HG02885 (cell line): ENCODE results near the gene CAPN1.

ENCODE experiments used
- ATAC-seq: cut with Tn5 transposase; IDR thresholded peaks from one replicate; pipeline ENCODE4 v1.9.1; 2021; ENCODE audit warnings: mild to moderate bottlenecking; ENCODE audit not compliant: unreplicated experiment, poor library complexity

Gene CAPN1

GRCh38 chr11:65187971-65188461, 6.3 kb downstream of the CAPN1 start:
- no peak for ATAC-seq

- ATAC-seq, result no peak
These were observed 6.8 kb downstream of the CAPN1 start for GRCh38 chr11:65188486-65188885.

- ATAC-seq, result no peak
These were observed 7.5 kb downstream of the CAPN1 start for GRCh38 chr11:65189191-65189590.

GRCh38 chr11:65194564-65194963, 12.8 kb downstream of the CAPN1 start:
- ATAC-seq, result no peak

- ATAC-seq, result no peak
These were observed 22.4 kb downstream of the CAPN1 start for GRCh38 chr11:65204143-65204542.

GRCh38 chr11:65204646-65205601, 23.2 kb downstream of the CAPN1 start:
- ATAC-seq, result no peak

GRCh38 chr11:65205602-65205967, 23.9 kb downstream of the CAPN1 start:
- ATAC-seq, result no peak

GRCh38 chr11:65206441-65206841, 24.7 kb downstream of the CAPN1 start:
- ATAC-seq, result no peak

GRCh38 chr11:65206901-65207300, 25.2 kb downstream of the CAPN1 start:
- ATAC-seq, result no peak

GRCh38 chr11:65207918-65208784, 26.4 kb downstream of the CAPN1 start:
- ATAC-seq, result no peak

GRCh38 chr11:65208785-65209710, 27.3 kb downstream of the CAPN1 start:
- no peak for ATAC-seq

GRCh38 chr11:65209711-65210360, 28.1 kb downstream of the CAPN1 start:
- ATAC-seq, result no peak

- ATAC-seq, result no peak
These were observed 28.6 kb downstream of the CAPN1 start for GRCh38 chr11:65210361-65210731.

GRCh38 chr11:65210748-65211147, 29.0 kb downstream of the CAPN1 start:
- no peak for ATAC-seq

GRCh38 chr11:65211293-65212105, 29.8 kb downstream of the CAPN1 start:
- no peak for ATAC-seq

GRCh38 chr11:65212226-65212801, 30.6 kb downstream of the CAPN1 start:
- ATAC-seq, result no peak

GRCh38 chr11:65213322-65214211, 31.8 kb downstream of the CAPN1 start:
- ATAC-seq, result no peak
